T-cell (primary cell): ENCODE measurements around the gene ITPR2. TPM values are rescaled to one million over a fixed set of nuclear protein-coding genes. Genes with fewer than 3 reads are reported as not detected.
A peak's percentile ranks its signal among the peaks of the same experiment; 100 is the strongest.
"Not testable (repeated sequence)": the region's sequence is repeated elsewhere in the genome, so short reads cannot be mapped to it uniquely, and the experiment has no call there.

Experiments
- ATAC-seq, 4 experiments: fragments of 200-7000 bp in 3 of 4; fragments of 150-1000 bp in 1 of 4; cut with Tn5 transposase; replicated peaks in 1 of 4; 1 replicate in 3 of 4; 2 replicates in 1 of 4; pipeline ENCODE4 v1.10.0; 2021; ENCODE audit warnings: moderate library complexity in 3 of 4, mild to moderate bottlenecking in 2 of 4, moderate number of reproducible peaks in 1 of 4
- CTCF ChIA-PET, 2 donors: fragments of 300-600 bp; sonication (Branson Sonifier 250); formaldehyde crosslinking; loops; one replicate each; lab custom pipeline; 2022; ENCODE audit warnings: antibody characterized with exemption in 2 of 2; lab: Charles Lee
- POLR2A ChIA-PET, 2 donors: fragments of 300-600 bp; sonication (Branson Sonifier 250); formaldehyde crosslinking; loops; one replicate each; lab custom pipeline; 2022; ENCODE audit warnings: antibody characterized with exemption in 2 of 2; lab: Charles Lee
- DNase-seq, 35 experiments: peaks; one replicate each; pipeline versions ENCODE4 v3.0.0 to v3.0.0-alpha.2; 2013 to 2023
- H3K27ac ChIP-seq: one replicate; pipeline ENCODE4 v1.5.1; 2013; ENCODE audit warnings: low read length
- H3K27me3 ChIP-seq, 2 experiments: replicated peaks in 1 of 2; 1 replicate in 1 of 2; 2 replicates in 1 of 2; pipeline versions ENCODE4 v1.6.1 to v1.7.0; 2013; ENCODE audit warnings: low read length in 1 of 2, mixed read lengths in 1 of 2; ENCODE audit not compliant: control insufficient read depth in 2 of 2, insufficient read depth in 2 of 2; ENCODE audit errors: extremely low read depth in 1 of 2
- H3K36me3 ChIP-seq, 2 donors: 1 replicate in 1 of 2; 2 replicates in 1 of 2; pipeline versions ENCODE4 v1.6.1 to v1.7.0; 2013; ENCODE audit warnings: low read length in 1 of 2; ENCODE audit not compliant: control insufficient read depth in 2 of 2, insufficient read depth in 1 of 2; ENCODE audit errors: extremely low read depth in 1 of 2
- H3K4me1 ChIP-seq, 2 experiments: 1 replicate in 1 of 2; 2 replicates in 1 of 2; pipeline versions ENCODE4 v1.6.1 to v1.7.0; 2013; ENCODE audit warnings: low read length in 2 of 2, mixed read lengths in 1 of 2; ENCODE audit not compliant: insufficient read depth in 2 of 2, control insufficient read depth in 1 of 2; ENCODE audit errors: extremely low read depth in 1 of 2
- H3K4me3 ChIP-seq, 2 donors: 1 replicate in 1 of 2; 2 replicates in 1 of 2; pipeline versions ENCODE4 v1.5.1 to v1.7.0; 2013; ENCODE audit warnings: mild to moderate bottlenecking in 2 of 2, low read length in 1 of 2, moderate library complexity in 1 of 2; ENCODE audit not compliant: control insufficient read depth in 1 of 2; ENCODE audit errors: extremely low read depth in 1 of 2
- H3K9me3 ChIP-seq: 2 replicates; pipeline ENCODE4 v1.7.0; 2013
- H3K27ac Mint-ChIP-seq, 2 donors: one replicate each; pipeline ENCODE4 v1.8.0; 2020 to 2021; ENCODE audit warnings: mild to moderate bottlenecking in 2 of 2, mixed read lengths in 2 of 2
- H3K27me3 Mint-ChIP-seq, 2 donors: one replicate each; pipeline ENCODE4 v1.8.0; 2021 to 2022; ENCODE audit warnings: mixed read lengths in 2 of 2
- H3K36me3 Mint-ChIP-seq: one replicate; pipeline ENCODE4 v1.8.0; 2021; ENCODE audit warnings: mixed read lengths
- H3K4me1 Mint-ChIP-seq, 3 donors: one replicate each; pipeline ENCODE4 v1.8.0; 2020 to 2022; ENCODE audit warnings: mixed read lengths in 3 of 3, mild to moderate bottlenecking in 1 of 3
- H3K4me3 Mint-ChIP-seq, 3 donors: one replicate each; pipeline ENCODE4 v1.8.0; 2020 to 2022; ENCODE audit warnings: mild to moderate bottlenecking in 3 of 3, mixed read lengths in 3 of 3, moderate library complexity in 3 of 3
- H3K9me3 Mint-ChIP-seq, 3 donors: one replicate each; pipeline ENCODE4 v1.8.0; 2020 to 2022; ENCODE audit warnings: mixed read lengths in 3 of 3
- WGBS: methylation state at CpG from one replicate; pipeline ENCODE4 v1.1.5; 2013; ENCODE audit warnings: missing lambda C conversion rate; ENCODE audit not compliant: insufficient coverage; 5-methylcytosine and 5-hydroxymethylcytosine counted together
- total RNA-seq, 35 experiments: library from RNA in 6 of 35; stranded (reverse) in 6 of 35; fragments of 120-200 nt in 1 of 35; gene quantifications; one replicate each; pipeline versions ENCODE4 v1.2.1 to v1.2.4 and lab custom pipeline; 2013 to 2026

The ITPR2 gene
- total RNA-seq, 5 donors from 2014 or later (not counting 1 experiment from before 2014, with no cell fraction given) = 38.8 to 52.5 (median 44.5) TPM

GRCh38 chr12:26434299-26435068 lies 398.5 kb downstream of the ITPR2 start:
- Histone ChIP-seq H3K27me3 (no peaks in the 10 kb centered on the region), H3K4me3 (no peak overlapping the region), H3K36me3 (no peaks in the 10 kb centered on the region), H3K9me3 (no peaks in the 10 kb centered on the region), H3K27ac (no peak overlapping the region), H3K4me1 (no peaks in the 10 kb centered on the region)
- ATAC-seq (no peak), DNase-seq (peak in 1 of 35 experiments; percentile 7)
- CTCF ChIA-PET = interaction anchor here in 1 of 2 donors (0.6 kb wide), 1 partner anchor 89 kb away, joined by 11 read pairs; no protein-coding TSS in a partner anchor
- WGBS = no CpG with 5 or more reads among the region's 4 CpGs
- POLR2A ChIA-PET = no interaction called here
- Mint-ChIP-seq H3K27me3 (no peaks in the 10 kb centered on the region), H3K4me3 (no peak overlapping the region), H3K27ac (no peak overlapping the region), H3K36me3 (peaks cover 33% of the 10 kb centered on the region), H3K4me1 (no peaks in the 10 kb centered on the region), H3K9me3 (no peaks in the 10 kb centered on the region)

- peaks cover 37% of the 10 kb centered on the region for H3K36me3 Mint-ChIP-seq
- H3K9me3 ChIP-seq, H3K27me3 Mint-ChIP-seq, H3K27ac Mint-ChIP-seq, H3K4me1 ChIP-seq, H3K36me3 ChIP-seq, DNase-seq, H3K27ac ChIP-seq, H3K4me3 Mint-ChIP-seq, ATAC-seq, H3K4me1 Mint-ChIP-seq, H3K27me3 ChIP-seq, H3K4me3 ChIP-seq, CTCF ChIA-PET, H3K9me3 Mint-ChIP-seq: not testable (repeated sequence)
- WGBS = no CpG with 5 or more reads among the region's 1 CpG
- POLR2A ChIA-PET = interaction anchor here in 1 of 2 donors (0.7 kb wide), 1 partner anchor 9 kb away, joined by 4 read pairs; no protein-coding TSS in a partner anchor
Measured at GRCh38 chr12:26433701-26434100, 399.3 kb downstream of the ITPR2 start.

- no peaks in the 10 kb centered on the region for H3K27me3 Mint-ChIP-seq
- H3K27ac Mint-ChIP-seq = no peak overlapping the region
Measured at GRCh38 chr12:26431211-26431610, 401.8 kb downstream of the ITPR2 start.

GRCh38 chr12:26430596-26430995 lies 402.4 kb downstream of the ITPR2 start:
- H3K27ac ChIP-seq, DNase-seq, H3K9me3 ChIP-seq, H3K4me3 Mint-ChIP-seq, ATAC-seq, H3K27me3 Mint-ChIP-seq, H3K27ac Mint-ChIP-seq, CTCF ChIA-PET, H3K27me3 ChIP-seq, POLR2A ChIA-PET, H3K9me3 Mint-ChIP-seq, H3K36me3 ChIP-seq, H3K4me1 ChIP-seq, H3K4me3 ChIP-seq, H3K4me1 Mint-ChIP-seq: not testable (repeated sequence)
- H3K36me3 Mint-ChIP-seq = peaks cover 56% of the 10 kb centered on the region

More at GRCh38 chr12:26431211-26431610, 401.8 kb downstream of the ITPR2 start:
- no peak overlapping the region for H3K4me3 Mint-ChIP-seq
- DNase-seq = no peak
- no peak for ATAC-seq
- no peaks in the 10 kb centered on the region for H3K27me3 ChIP-seq
- no peak overlapping the region for H3K4me3 ChIP-seq
- ChIA-PET CTCF (no interaction called here), POLR2A (no interaction called here)
- WGBS = no CpG with 5 or more reads among the region's 3 CpGs
- no peaks in the 10 kb centered on the region for H3K9me3 Mint-ChIP-seq
- H3K4me1 ChIP-seq = no peaks in the 10 kb centered on the region
- peaks cover 50% of the 10 kb centered on the region for H3K36me3 Mint-ChIP-seq
- peaks cover 0 to 2% of the 10 kb centered on the region in 2 donors for H3K36me3 ChIP-seq
- H3K4me1 Mint-ChIP-seq = no peaks in the 10 kb centered on the region
- H3K27ac ChIP-seq = no peak overlapping the region
- H3K9me3 ChIP-seq = no peaks in the 10 kb centered on the region

GRCh38 chr12:26429070-26429691 lies 403.8 kb downstream of the ITPR2 start:
- no peak for DNase-seq
- ChIA-PET POLR2A (interaction anchor here in 1 of 2 donors (0.8 kb wide), 1 partner anchor 16 kb away, joined by 3 read pairs; no protein-coding TSS in a partner anchor), CTCF (no interaction called here)
- ATAC-seq = no peak
- H3K4me3 ChIP-seq = no peak overlapping the region
- no peaks in the 10 kb centered on the region for H3K27me3 ChIP-seq
- no peaks in the 10 kb centered on the region for H3K4me1 ChIP-seq
- H3K27ac ChIP-seq = no peak overlapping the region
- WGBS = no CpG with 5 or more reads among the region's 2 CpGs
- peaks cover 0 to 2% of the 10 kb centered on the region in 2 donors for H3K36me3 ChIP-seq
- Mint-ChIP-seq H3K36me3 (peaks cover 46% of the 10 kb centered on the region), H3K27ac (no peak overlapping the region), H3K4me1 (no peaks in the 10 kb centered on the region), H3K27me3 (no peaks in the 10 kb centered on the region), H3K4me3 (no peak overlapping the region), H3K9me3 (no peaks in the 10 kb centered on the region)
- H3K9me3 ChIP-seq = no peaks in the 10 kb centered on the region

GRCh38 chr12:26428420-26428819 lies 404.6 kb downstream of the ITPR2 start:
- no peaks in the 10 kb centered on the region for H3K4me1 Mint-ChIP-seq
- no peak overlapping the region for H3K27ac ChIP-seq
- no peak overlapping the region for H3K4me3 ChIP-seq
- no peak overlapping the region for H3K4me3 Mint-ChIP-seq
- CTCF ChIA-PET = no interaction called here
- no peak overlapping the region for H3K27ac Mint-ChIP-seq
- H3K36me3 Mint-ChIP-seq = peaks cover 47% of the 10 kb centered on the region
- H3K27me3 Mint-ChIP-seq = no peaks in the 10 kb centered on the region
- no peaks in the 10 kb centered on the region for H3K27me3 ChIP-seq
- no CpG with 5 or more reads among the region's 2 CpGs for WGBS
- no peaks in the 10 kb centered on the region for H3K9me3 ChIP-seq
- ATAC-seq (no peak), DNase-seq (no peak)
- peaks cover 0 to 2% of the 10 kb centered on the region in 2 donors for H3K36me3 ChIP-seq
- H3K9me3 Mint-ChIP-seq = no peaks in the 10 kb centered on the region
- POLR2A ChIA-PET = no interaction called here
- H3K4me1 ChIP-seq = no peaks in the 10 kb centered on the region
